Right ventricle myocardium superior (tissue), 1 donor: ENCODE measurements around the gene SLC29A3. TPM values are rescaled to one million over a fixed set of nuclear protein-coding genes. Genes with fewer than 3 reads are reported as not detected.
A peak's percentile ranks its signal among the peaks of the same experiment; 100 is the strongest.

ENCODE experiments used
- ATAC-seq: fragments of 200-7000 bp; cut with Tn5 transposase; one replicate; pipeline ENCODE4 v1.9.1; 2020; ENCODE audit warnings: mild to moderate bottlenecking; ENCODE audit not compliant: poor library complexity
- DNase-seq: peaks from one replicate; pipeline ENCODE4 v3.0.0-alpha.2; 2020
- intact Hi-C: fragments of 100-400 bp; cut with DNase I; formaldehyde crosslinking; loops from one replicate; pipeline ENCODE4 v1.11.2; 2022
- total RNA-seq: library from RNA; stranded (reverse); fragmentation: NEBNext Ultra II Directional; extraction: Animal tissue kit (Norgen Biotek cat#: 25700); gene quantifications from one replicate; pipeline ENCODE4 v1.2.1, GENCODE V29; 2021
- donor health status: DM: no; HTN: yes; CAD: no; lungs with severe emphysema.

SLC29A3 gene
- total RNA-seq, 1 donor from 2014 or later = 1.8 TPM

GRCh38 chr10:71392292-71392691 is 73.2 kb downstream of the SLC29A3 start:
- ATAC-seq = no peak
- DNase-seq = no peak
- intact Hi-C loops = no loop called here

DNA sequence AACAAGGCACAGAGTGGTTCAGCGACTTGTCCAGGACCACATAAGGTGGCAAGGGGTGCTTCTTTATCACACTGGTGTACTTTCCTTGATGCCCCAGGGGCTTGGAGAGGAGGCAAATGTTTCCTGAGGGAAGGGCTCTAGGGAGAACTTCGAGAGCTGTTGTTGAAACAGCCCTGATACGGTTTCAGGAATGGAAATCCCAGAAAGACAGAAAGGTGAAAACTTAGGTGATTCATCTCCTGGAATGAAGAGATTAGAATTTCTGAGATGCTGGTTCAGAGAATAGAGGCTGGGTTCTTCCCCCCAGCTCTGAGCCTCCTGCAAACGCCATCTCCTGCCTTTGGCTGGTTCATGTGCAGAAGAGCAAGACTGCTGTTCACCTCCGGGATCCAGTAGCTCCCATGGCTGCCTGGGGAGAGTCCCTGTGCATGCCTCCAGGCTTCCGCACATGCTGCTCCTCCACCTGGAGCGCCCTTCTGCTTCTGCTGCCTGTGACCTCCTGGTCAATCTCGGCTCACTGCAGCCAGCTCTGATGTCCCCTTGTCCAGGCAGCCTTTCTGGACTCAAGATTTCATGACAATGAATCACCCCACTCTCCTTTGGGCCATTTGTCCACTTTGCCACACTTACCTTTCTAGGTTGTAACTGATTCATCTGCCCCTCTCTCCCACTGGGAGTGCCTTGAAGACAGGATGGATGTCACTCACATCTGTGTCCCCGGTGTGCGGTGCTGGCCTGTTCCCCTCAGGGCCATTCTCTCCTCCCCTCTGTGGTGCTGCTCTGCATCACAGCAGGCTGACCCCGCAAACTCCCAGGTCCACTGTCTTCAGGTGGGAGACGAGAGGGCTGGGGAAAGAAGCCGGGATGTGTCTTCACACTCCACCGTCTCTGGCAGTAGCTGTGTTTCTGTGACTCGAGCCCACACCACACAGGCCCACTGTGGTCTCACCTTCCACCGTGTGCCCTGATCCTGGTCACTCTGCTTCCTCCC is 74.0 kb downstream of the SLC29A3 start:
- intact Hi-C loops = no loop called here
- no peak for DNase-seq
- ATAC-seq = no peak

DNA sequence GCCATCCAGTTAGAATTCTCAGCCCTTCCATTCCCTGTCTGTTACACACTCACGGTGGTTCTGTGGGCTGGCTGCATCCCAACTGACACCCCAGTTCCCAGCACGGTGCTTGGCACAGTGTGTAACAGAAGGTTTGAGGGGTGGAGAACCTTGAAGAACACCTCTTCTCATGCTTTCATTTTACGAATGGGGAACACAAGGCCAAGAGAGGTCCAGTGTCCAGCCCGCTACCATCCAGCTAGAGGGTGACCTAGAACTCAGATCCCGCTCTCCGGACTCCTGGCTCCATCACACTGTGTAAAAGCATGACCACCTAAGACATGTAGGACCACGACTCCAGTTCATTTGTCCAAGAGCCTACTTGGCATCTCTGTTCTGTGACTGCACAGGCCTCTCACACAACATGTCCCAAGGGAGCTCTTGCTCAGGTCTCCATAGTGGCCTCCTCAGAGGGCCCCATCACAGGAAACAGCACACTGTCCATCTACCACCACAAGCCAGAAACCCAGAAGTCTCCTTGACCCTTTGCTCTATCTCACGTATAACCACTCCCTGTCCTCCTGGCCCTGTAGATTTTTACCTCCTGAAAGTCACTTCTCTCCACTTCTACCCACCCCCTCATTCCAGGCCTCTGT is 74.9 kb downstream of the SLC29A3 start:
- intact Hi-C loops = no loop called here
- no peak for DNase-seq
- ATAC-seq = no peak

GRCh38 chr10:71394926-71395562 is 76.0 kb downstream of the SLC29A3 start:
- intact Hi-C loops = loop anchor here (5.0 kb wide), 2 partner anchors 177 to 312 kb away; no protein-coding TSS in a partner anchor

DNA sequence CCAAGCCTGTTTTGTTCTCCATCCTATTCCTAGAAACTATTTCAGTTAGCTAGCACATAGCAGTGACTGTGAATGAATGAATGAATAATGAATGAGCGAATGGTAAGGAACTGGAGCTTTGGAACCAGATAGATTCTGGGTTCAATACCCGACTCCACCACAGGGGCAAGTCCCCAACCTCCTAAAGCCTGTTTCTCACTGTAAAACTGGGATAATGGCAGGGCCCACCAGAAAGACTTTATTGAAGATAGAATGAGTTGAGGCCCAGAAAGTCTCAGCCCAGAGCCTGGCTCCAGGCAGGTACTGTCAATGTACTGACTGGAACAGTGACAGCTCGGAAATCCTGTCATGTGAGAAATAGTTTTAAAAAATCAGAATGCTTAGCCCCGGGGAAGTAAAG is 76.6 kb downstream of the SLC29A3 start:
- no peak for ATAC-seq
- intact Hi-C loops = loop anchor here (2.0 to 5.0 kb wide), 3 partner anchors 87 to 312 kb away; no protein-coding TSS in a partner anchor
- DNase-seq = no peak

More at GRCh38 chr10:71394926-71395562, 76.0 kb downstream of the SLC29A3 start:
- DNase-seq (no peak), ATAC-seq (no peak)

GRCh38 chr10:71396084-71396710 is 77.1 kb downstream of the SLC29A3 start:
- peak; percentile 75 for DNase-seq
- intact Hi-C loops = loop anchor here (2.0 to 5.0 kb wide), 3 partner anchors 87 to 311 kb away; no protein-coding TSS in a partner anchor
- ATAC-seq = peak; percentile 95

- intact Hi-C loops = loop anchor here (2.0 to 5.0 kb wide), 3 partner anchors 86 to 310 kb away; no protein-coding TSS in a partner anchor
- DNase-seq (peak; percentile 64), ATAC-seq (peak; percentile 51)
Observed at GRCh38 chr10:71396711-71397295, 77.7 kb downstream of the SLC29A3 start, which contains the start of gene CDH23. CDH23 (plus strand) TSS chr10:71396920; CDS start chr10:71439832, 42,912 bp downstream.

GRCh38 chr10:71397296-71398212 is 78.5 kb downstream of the SLC29A3 start:
- intact Hi-C loops = loop anchor here (2.0 to 5.0 kb wide), 3 partner anchors 85 to 310 kb away; no protein-coding TSS in a partner anchor
- ATAC-seq = no peak
- no peak for DNase-seq

GRCh38 chr10:71398976-71399375 is 79.9 kb downstream of the SLC29A3 start:
- DNase-seq (no peak), ATAC-seq (no peak)
- intact Hi-C loops = loop anchor here (5.0 kb wide), 2 partner anchors 173 to 308 kb away; no protein-coding TSS in a partner anchor

DNA sequence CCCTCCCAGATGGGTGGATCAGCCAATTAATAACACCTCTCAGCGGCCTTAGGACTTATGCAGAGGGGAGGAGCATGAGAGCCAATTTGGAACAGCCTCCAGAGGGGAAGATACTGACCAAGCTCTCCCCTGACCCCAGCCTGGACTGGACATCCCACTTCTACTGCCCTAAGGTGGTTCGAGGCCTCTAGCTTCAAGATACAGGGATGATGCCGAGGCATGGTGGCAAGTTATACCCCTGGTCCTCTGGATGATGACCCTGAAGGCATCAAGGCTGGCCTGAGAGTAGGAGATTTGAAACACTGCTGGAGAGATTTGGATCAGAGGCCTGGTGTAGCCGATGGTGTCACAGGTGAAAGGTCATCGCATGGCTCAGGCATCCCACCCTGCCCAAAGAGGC is 80.9 kb downstream of the SLC29A3 start:
- intact Hi-C loops = loop anchor here (5.0 kb wide), 2 partner anchors 172 to 307 kb away; no protein-coding TSS in a partner anchor
- ATAC-seq = no peak
- DNase-seq = no peak

- ATAC-seq = no peak
Observed at GRCh38 chr10:71401056-71401455, 82.0 kb downstream of the SLC29A3 start.

GRCh38 chr10:71402005-71402404 is 82.9 kb downstream of the SLC29A3 start:
- DNase-seq (no peak), ATAC-seq (no peak)
- intact Hi-C loops = no loop called here

More at GRCh38 chr10:71401056-71401455, 82.0 kb downstream of the SLC29A3 start:
- DNase-seq = no peak
- intact Hi-C loops = no loop called here

DNA sequence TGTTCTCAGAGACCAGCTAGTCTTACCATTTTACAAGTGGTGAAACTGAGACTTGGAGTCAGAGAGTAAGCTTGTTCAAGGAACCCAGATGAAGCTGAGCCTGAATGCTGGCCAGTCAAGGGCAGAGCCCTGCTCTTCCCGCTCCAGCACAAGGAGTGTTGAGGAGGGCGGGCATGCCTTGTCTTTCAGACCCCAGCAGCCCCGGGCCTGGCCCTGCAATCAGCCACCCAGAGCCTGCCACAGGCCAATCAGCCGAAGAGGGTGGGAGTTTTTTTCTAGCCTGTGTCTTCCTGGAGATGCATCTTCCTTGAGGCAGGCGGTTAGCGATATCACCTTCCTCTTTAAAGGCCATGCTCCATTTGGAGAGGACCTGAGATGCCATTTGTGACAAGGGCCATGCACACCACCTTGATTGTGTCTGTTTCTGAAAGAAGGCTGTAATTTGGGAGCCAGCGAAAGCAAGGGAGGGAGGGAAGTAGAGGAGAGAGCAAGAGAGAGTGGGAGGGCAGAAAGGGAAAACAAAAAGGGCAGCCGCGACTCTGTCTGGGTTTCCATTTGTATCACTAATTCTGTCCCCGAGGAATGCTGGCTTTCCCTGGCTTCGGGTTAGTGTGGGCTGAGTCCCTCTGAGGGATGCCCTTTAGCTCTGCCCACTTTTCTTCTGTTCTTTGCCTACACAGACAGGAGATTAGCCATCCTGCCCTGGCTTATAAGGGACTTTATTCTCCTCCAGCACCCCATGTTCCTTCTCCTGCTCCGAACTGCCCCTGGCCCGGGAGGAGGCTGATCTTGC is 85.6 kb downstream of the SLC29A3 start:
- no peak for DNase-seq
- intact Hi-C loops = no loop called here
- ATAC-seq = no peak

DNA sequence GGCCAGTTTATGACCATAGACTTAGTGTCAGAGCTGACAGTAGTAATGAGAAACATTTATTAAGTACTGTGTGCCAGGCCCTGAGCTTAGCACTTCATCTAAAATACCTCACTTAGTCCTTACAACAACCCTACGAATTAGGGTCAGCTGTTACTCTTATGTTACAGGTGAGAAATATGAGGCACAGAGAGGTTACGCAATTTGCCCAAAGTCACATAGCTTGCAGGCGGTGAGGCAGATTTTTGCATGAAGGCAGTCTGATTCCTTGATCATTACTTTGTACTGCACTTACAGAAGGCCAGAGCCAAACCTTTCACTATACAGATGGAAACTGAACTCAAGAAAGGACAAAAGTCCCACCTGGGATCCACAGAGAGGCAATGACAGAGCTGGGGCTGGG is 87.8 kb downstream of the SLC29A3 start:
- intact Hi-C loops = no loop called here
- ATAC-seq (no peak), DNase-seq (no peak)

DNA sequence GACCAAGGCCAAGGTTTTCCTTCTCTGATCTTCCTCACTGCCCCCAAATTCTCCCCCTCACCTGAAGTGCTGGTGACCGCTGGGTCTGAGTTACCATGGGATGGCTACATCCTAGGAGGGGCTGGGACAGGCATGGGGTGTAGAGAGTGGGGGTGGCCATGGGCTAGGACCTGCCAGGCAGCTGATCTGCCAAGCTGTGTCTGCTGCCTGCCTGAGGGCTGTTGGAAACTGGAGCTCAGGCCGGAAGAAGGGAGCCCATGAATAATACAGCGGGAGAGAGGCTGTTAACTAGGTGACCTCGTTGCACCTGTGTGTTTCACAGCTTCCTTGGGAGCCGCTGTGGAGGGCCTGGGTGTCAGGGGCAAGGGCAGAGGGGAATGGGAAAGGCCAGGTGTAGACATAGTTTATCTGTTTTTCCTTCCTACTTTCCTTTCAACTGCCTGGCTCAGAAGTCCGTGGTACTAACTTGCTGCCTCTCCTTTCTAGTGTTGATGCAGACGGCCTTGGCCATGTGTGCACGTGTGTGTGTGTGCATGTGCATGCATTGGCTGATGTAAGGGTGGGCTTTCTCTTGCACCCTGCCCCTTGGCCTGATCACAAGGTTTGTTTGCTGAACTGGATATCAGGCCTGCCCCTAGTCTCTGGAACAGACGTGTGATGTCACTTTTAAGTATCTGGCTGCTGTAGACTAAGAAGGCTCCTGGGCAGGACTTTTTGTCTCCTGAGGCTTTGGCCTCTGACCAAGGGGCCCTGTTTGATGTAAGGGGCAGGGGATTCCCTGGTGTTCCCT is 89.6 kb downstream of the SLC29A3 start:
- ATAC-seq (no peak), DNase-seq (no peak)
- intact Hi-C loops = no loop called here
